ENCODE results near the gene CHRNB4. TPM values are rescaled to one million over a fixed set of nuclear protein-coding genes. Genes with fewer than 3 reads are reported as not detected.

Gene CHRNB4
- total RNA-seq, 1 experiment from 2014 or later = not detected

DNA sequence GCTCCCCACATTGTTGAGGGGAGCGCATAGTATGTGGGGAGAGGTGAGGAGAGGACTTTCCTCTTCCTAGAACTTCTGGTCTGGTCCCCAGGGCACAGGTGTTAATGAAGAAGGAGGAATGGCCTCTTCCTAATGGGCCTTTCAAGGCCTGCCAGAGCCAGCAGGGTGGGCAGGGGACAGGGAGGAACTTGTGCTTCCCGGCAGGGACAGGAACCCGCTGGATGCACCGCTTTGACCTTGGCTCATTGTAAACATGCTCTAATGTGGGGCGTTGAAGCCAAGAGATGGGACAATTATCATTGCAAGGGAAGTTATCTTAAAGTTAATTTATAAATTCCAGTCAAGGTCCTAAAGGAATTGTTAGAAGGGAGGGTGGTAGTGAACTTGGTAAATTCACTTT is 21.0 kb upstream of the CHRNB4 start:
- no peaks in the 10 kb centered on the region for H3K9me3 ChIP-seq (ENCODE audit: low read length)
- H3K79me2 ChIP-seq (ENCODE audit: low read length) = no peaks in the 10 kb centered on the region
- H3K4me2 ChIP-seq (ENCODE audit: low read depth, low read length, poor library complexity, severe bottlenecking) = no peak overlapping the region
- no peaks in the 10 kb centered on the region for H3K36me3 ChIP-seq (ENCODE audit: insufficient read depth, low read length)
- H3K9me2 ChIP-seq (replicated peaks; ENCODE audit: insufficient read depth, low read length) = no peaks in the 10 kb centered on the region
- H3K4me3 ChIP-seq (ENCODE audit: low read length) = no peak overlapping the region
- H2AFZ ChIP-seq (ENCODE audit: low read length) = no peak overlapping the region
- H3K9ac ChIP-seq (ENCODE audit: low read length) = no peak overlapping the region
- H3K27ac ChIP-seq (ENCODE audit: low read length) = no peak overlapping the region
- no peak for DNase-seq
- H3K27me3 ChIP-seq (ENCODE audit: low read length) = no peaks in the 10 kb centered on the region
- H4K20me1 ChIP-seq (ENCODE audit: insufficient read depth, low read depth, low read length) = no peaks in the 10 kb centered on the region
- H3K4me1 ChIP-seq (ENCODE audit: low read length) = peaks cover 16% of the 10 kb centered on the region

DNA sequence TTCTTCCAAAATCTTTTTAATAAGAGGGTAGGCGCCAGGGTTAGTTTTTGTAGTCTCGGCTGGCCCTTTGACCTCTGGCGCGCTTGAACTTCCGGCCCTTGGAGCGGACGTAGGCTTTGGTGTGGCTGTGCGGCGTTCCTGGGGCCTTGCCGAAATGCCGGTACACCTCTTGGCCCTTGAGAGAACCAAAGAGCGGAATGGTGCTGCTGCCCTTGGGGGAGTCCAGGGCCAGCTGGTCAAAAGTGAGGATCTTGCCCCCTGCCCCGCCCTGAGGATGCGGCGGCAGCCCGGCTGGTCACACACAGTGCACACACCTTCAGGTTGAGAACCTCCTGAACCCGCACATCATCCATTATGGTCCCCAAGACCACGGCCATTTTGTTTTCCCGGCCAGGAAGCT is 20.0 kb upstream of the CHRNB4 start:
- Histone ChIP-seq H3K4me1 (ENCODE audit: low read length) (peaks cover 16% of the 10 kb centered on the region), H3K9me2 (replicated peaks; ENCODE audit: insufficient read depth, low read length) (no peaks in the 10 kb centered on the region), H2AFZ (ENCODE audit: low read length) (no peak overlapping the region), H3K36me3 (ENCODE audit: insufficient read depth, low read length) (no peaks in the 10 kb centered on the region), H3K27ac (ENCODE audit: low read length) (no peak overlapping the region), H3K4me3 (ENCODE audit: low read length) (no peak overlapping the region), H3K27me3 (ENCODE audit: low read length) (no peaks in the 10 kb centered on the region), H3K79me2 (ENCODE audit: low read length) (no peaks in the 10 kb centered on the region), H3K4me2 (ENCODE audit: low read depth, low read length, poor library complexity, severe bottlenecking) (no peak overlapping the region), H4K20me1 (ENCODE audit: insufficient read depth, low read depth, low read length) (no peaks in the 10 kb centered on the region), H3K9ac (ENCODE audit: low read length) (no peak overlapping the region), H3K9me3 (ENCODE audit: low read length) (no peaks in the 10 kb centered on the region)
- DNase-seq = no peak

DNA sequence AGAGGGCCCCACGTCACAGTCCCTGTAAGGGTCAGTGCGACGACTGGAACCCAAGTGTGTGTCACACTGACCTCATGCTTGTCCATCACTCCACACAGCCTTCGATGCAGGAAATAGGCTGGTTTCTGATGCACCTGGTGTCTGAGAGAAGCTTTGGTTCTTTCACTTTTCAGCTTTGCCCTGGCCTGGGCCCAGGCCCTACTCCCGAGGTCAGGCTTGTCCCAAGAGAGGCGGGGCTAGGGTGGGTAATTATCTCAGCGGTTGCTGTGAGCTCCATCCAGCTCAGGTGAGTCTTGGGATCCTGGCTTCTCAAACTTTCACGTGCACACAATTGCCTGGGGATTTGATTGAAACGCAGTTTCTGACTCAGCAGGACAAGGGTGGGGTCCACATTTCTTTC is 19.6 kb upstream of the CHRNB4 start:
- no peaks in the 10 kb centered on the region for H3K9me2 ChIP-seq (replicated peaks; ENCODE audit: insufficient read depth, low read length)
- H3K4me3 ChIP-seq (ENCODE audit: low read length) = no peak overlapping the region
- H4K20me1 ChIP-seq (ENCODE audit: insufficient read depth, low read depth, low read length) = no peaks in the 10 kb centered on the region
- no peak overlapping the region for H3K9ac ChIP-seq (ENCODE audit: low read length)
- H3K27me3 ChIP-seq (ENCODE audit: low read length) = no peaks in the 10 kb centered on the region
- no peak overlapping the region for H3K4me2 ChIP-seq (ENCODE audit: low read depth, low read length, poor library complexity, severe bottlenecking)
- H3K9me3 ChIP-seq (ENCODE audit: low read length) = no peaks in the 10 kb centered on the region
- no peak overlapping the region for H3K27ac ChIP-seq (ENCODE audit: low read length)
- no peaks in the 10 kb centered on the region for H3K79me2 ChIP-seq (ENCODE audit: low read length)
- no peak for DNase-seq
- peaks cover 16% of the 10 kb centered on the region for H3K4me1 ChIP-seq (ENCODE audit: low read length)
- no peaks in the 10 kb centered on the region for H3K36me3 ChIP-seq (ENCODE audit: insufficient read depth, low read length)
- H2AFZ ChIP-seq (ENCODE audit: low read length) = no peak overlapping the region

DNA sequence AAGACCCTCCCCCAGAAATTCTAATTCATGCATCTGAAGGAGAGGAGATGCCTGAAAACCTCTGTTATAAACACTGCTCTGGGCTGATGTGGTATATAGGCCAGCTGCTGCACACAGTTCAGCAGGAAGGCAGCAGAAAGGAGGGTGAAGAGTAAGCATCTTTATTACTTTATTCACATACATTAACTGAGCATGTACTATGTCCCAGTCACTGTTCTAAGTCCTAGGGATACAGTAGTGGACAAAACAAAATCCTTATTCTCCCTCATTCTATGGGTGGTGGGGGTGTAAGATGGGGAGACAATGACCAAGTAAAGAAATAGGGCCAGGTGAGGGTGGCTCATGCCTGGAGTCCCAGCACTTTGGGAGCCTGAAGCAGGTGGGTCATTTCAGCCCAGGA is 17.8 kb upstream of the CHRNB4 start:
- H3K4me1 ChIP-seq (ENCODE audit: low read length) = peaks cover 4% of the 10 kb centered on the region
- no peak overlapping the region for H2AFZ ChIP-seq (ENCODE audit: low read length)
- H3K27me3 ChIP-seq (ENCODE audit: low read length) = no peaks in the 10 kb centered on the region
- no peaks in the 10 kb centered on the region for H3K9me2 ChIP-seq (replicated peaks; ENCODE audit: insufficient read depth, low read length)
- H3K4me2 ChIP-seq (ENCODE audit: low read depth, low read length, poor library complexity, severe bottlenecking) = no peak overlapping the region
- H3K9me3 ChIP-seq (ENCODE audit: low read length) = no peaks in the 10 kb centered on the region
- no peak overlapping the region for H3K27ac ChIP-seq (ENCODE audit: low read length)
- H3K9ac ChIP-seq (ENCODE audit: low read length) = no peak overlapping the region
- no peak for DNase-seq
- no peaks in the 10 kb centered on the region for H4K20me1 ChIP-seq (ENCODE audit: insufficient read depth, low read depth, low read length)
- no peak overlapping the region for H3K4me3 ChIP-seq (ENCODE audit: low read length)
- no peaks in the 10 kb centered on the region for H3K79me2 ChIP-seq (ENCODE audit: low read length)
- no peaks in the 10 kb centered on the region for H3K36me3 ChIP-seq (ENCODE audit: insufficient read depth, low read length)

DNA sequence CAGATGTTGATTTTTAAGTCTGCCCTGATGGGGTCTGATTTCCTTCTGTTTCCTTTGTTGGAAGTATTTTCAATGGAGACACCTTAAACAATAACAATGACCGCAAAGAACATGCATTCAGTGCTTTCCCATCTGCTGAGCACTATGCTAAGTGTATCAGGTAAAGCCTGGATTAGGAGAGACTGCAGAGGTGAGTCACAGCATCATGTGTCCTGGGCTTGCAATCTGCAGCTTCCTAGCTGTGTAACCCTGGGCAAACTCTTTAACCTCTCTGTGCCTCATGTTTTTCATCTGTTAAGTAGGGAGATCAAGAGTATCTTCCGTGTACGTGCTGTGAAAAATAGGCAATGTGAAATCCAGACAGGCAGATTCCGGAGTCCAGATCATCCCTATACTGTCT is 13.3 kb upstream of the CHRNB4 start:
- no peak overlapping the region for H3K27ac ChIP-seq (ENCODE audit: low read length)
- no peak overlapping the region for H3K9ac ChIP-seq (ENCODE audit: low read length)
- no peak overlapping the region for H2AFZ ChIP-seq (ENCODE audit: low read length)
- H3K4me1 ChIP-seq (ENCODE audit: low read length) = no peaks in the 10 kb centered on the region
- no peaks in the 10 kb centered on the region for H3K79me2 ChIP-seq (ENCODE audit: low read length)
- DNase-seq = no peak
- no peak overlapping the region for H3K4me3 ChIP-seq (ENCODE audit: low read length)
- H4K20me1 ChIP-seq (ENCODE audit: insufficient read depth, low read depth, low read length) = no peaks in the 10 kb centered on the region
- H3K9me2 ChIP-seq (replicated peaks; ENCODE audit: insufficient read depth, low read length) = no peaks in the 10 kb centered on the region
- no peaks in the 10 kb centered on the region for H3K9me3 ChIP-seq (ENCODE audit: low read length)
- H3K27me3 ChIP-seq (ENCODE audit: low read length) = no peaks in the 10 kb centered on the region
- H3K4me2 ChIP-seq (ENCODE audit: low read depth, low read length, poor library complexity, severe bottlenecking) = no peak overlapping the region
- H3K36me3 ChIP-seq (ENCODE audit: insufficient read depth, low read length) = no peaks in the 10 kb centered on the region

DNA sequence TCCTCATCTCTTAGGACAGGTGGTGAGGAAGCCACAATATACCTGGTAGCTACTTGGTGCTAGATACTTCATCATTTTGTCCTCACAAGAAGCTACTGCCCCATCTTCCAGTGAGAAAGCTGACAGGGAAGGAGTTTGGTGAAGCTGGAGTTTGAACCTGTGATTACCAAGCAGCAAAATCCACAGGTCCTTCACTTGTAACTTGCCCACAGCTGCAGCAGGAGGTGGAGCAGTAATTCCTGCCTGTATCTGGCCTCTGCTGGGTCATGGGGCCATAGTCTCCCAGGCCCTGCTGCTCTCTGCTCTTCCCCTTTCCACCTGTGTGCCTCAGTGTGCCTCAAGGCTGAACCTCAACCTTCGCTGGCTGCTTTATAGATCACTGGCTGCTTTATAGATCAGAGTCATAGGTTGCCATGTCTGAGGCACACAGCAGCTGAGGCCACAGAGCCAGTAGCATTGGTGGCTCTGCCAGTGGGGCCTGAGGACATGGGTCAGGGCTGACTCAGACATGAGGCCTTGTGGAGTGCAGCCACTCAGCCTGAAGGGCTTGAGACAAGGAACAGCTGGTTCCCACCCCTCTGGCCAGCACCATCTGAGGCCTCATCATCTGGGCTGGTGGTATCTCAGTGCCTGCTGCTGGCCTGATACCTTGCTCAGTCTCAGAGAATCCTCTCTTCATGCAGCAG is 11.1 kb upstream of the CHRNB4 start:
- H3K9ac ChIP-seq (ENCODE audit: low read length) = no peak overlapping the region
- no peak overlapping the region for H3K4me3 ChIP-seq (ENCODE audit: low read length)
- no peaks in the 10 kb centered on the region for H3K4me1 ChIP-seq (ENCODE audit: low read length)
- H3K27ac ChIP-seq (ENCODE audit: low read length) = no peak overlapping the region
- no peaks in the 10 kb centered on the region for H3K79me2 ChIP-seq (ENCODE audit: low read length)
- no peak for DNase-seq
- H3K36me3 ChIP-seq (ENCODE audit: insufficient read depth, low read length) = no peaks in the 10 kb centered on the region
- H3K27me3 ChIP-seq (ENCODE audit: low read length) = no peaks in the 10 kb centered on the region
- no peak overlapping the region for H3K4me2 ChIP-seq (ENCODE audit: low read depth, low read length, poor library complexity, severe bottlenecking)
- H3K9me3 ChIP-seq (ENCODE audit: low read length) = no peaks in the 10 kb centered on the region
- H4K20me1 ChIP-seq (ENCODE audit: insufficient read depth, low read depth, low read length) = no peaks in the 10 kb centered on the region
- no peak overlapping the region for H2AFZ ChIP-seq (ENCODE audit: low read length)
- no peaks in the 10 kb centered on the region for H3K9me2 ChIP-seq (replicated peaks; ENCODE audit: insufficient read depth, low read length)

DNA sequence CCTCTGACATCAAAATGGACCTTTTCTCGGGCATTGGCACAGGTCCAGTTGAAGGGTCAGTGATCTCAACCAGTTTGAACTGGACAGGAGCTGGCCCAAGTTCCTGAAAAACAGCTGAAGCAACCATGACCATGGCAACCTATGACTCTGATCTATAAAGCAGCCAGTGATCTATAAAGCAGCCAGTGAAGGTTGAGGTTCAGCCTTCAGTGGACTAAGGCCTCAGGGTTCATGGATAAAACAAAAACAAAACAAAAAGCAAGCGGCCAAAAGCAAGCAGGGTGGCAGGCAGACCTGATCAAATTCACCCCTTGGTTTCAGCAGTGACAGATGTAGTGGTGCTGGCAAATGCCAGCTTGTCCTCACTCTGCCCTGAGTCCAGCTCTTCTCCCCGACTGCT is 10.0 kb upstream of the CHRNB4 start:
- Histone ChIP-seq H3K9me2 (replicated peaks; ENCODE audit: insufficient read depth, low read length) (no peaks in the 10 kb centered on the region), H3K4me2 (ENCODE audit: low read depth, low read length, poor library complexity, severe bottlenecking) (no peak overlapping the region), H2AFZ (ENCODE audit: low read length) (no peak overlapping the region), H3K4me1 (ENCODE audit: low read length) (no peaks in the 10 kb centered on the region), H3K27me3 (ENCODE audit: low read length) (no peaks in the 10 kb centered on the region), H3K9me3 (ENCODE audit: low read length) (no peaks in the 10 kb centered on the region), H3K27ac (ENCODE audit: low read length) (no peak overlapping the region), H3K36me3 (ENCODE audit: insufficient read depth, low read length) (no peaks in the 10 kb centered on the region), H3K9ac (ENCODE audit: low read length) (no peak overlapping the region), H3K79me2 (ENCODE audit: low read length) (no peaks in the 10 kb centered on the region), H4K20me1 (ENCODE audit: insufficient read depth, low read depth, low read length) (no peaks in the 10 kb centered on the region), H3K4me3 (ENCODE audit: low read length) (no peak overlapping the region)
- DNase-seq = no peak

DNA sequence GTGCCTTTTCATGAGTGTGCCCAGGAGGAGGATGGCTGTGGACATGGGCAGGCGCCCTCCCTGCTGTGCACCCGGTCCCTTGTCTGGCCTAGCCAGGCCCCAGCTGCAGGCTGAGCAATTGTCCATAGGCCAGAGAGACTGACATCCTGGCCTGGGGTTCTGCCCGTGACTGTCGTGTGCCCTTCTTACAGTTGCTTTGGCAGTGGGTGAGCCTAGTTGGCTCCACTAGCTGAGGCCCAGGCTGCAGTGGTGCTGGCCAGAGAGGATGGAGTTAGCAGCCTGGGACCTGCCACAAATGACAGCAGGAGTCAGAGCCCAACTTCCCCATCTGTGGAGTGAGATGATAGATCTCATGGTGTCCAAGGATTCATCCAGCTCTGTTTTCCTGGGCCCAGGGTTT is 9.0 kb upstream of the CHRNB4 start:
- no peaks in the 10 kb centered on the region for H3K36me3 ChIP-seq (ENCODE audit: insufficient read depth, low read length)
- no peaks in the 10 kb centered on the region for H3K9me2 ChIP-seq (replicated peaks; ENCODE audit: insufficient read depth, low read length)
- H3K4me1 ChIP-seq (ENCODE audit: low read length) = no peaks in the 10 kb centered on the region
- H3K4me3 ChIP-seq (ENCODE audit: low read length) = no peak overlapping the region
- no peaks in the 10 kb centered on the region for H3K79me2 ChIP-seq (ENCODE audit: low read length)
- H3K9me3 ChIP-seq (ENCODE audit: low read length) = no peaks in the 10 kb centered on the region
- H3K9ac ChIP-seq (ENCODE audit: low read length) = no peak overlapping the region
- no peak overlapping the region for H2AFZ ChIP-seq (ENCODE audit: low read length)
- no peak overlapping the region for H3K4me2 ChIP-seq (ENCODE audit: low read depth, low read length, poor library complexity, severe bottlenecking)
- H4K20me1 ChIP-seq (ENCODE audit: insufficient read depth, low read depth, low read length) = no peaks in the 10 kb centered on the region
- H3K27ac ChIP-seq (ENCODE audit: low read length) = no peak overlapping the region
- H3K27me3 ChIP-seq (ENCODE audit: low read length) = no peaks in the 10 kb centered on the region
- no peak for DNase-seq

DNA sequence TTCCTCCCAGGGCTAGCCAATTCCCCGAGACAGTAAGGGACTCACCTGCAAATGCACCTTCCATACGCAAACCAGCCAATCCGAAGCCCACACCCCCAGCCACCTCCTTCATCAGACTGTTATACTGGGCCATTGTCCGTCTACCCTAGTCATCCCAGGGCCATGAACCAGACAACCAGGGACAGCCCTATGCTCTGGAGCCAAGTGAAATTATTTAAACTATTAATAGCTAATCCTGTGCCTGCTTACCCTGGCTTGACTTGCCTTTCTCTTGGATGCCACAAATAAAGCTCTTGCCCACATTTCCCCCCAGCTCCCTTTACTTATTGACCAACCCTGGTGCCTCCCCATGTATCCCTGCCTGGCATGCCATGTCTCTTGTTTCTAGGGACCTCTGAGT is 4.0 kb upstream of the CHRNB4 start:
- no peaks in the 10 kb centered on the region for H3K79me2 ChIP-seq (ENCODE audit: low read length)
- no peaks in the 10 kb centered on the region for H3K4me1 ChIP-seq (ENCODE audit: low read length)

More for the DNA sequence above, 4.0 kb upstream of the CHRNB4 start:
- Histone ChIP-seq H3K4me3 (ENCODE audit: low read length) (no peak overlapping the region), H3K27me3 (ENCODE audit: low read length) (no peaks in the 10 kb centered on the region), H3K9me2 (replicated peaks; ENCODE audit: insufficient read depth, low read length) (no peaks in the 10 kb centered on the region), H3K36me3 (ENCODE audit: insufficient read depth, low read length) (no peaks in the 10 kb centered on the region), H3K4me2 (ENCODE audit: low read depth, low read length, poor library complexity, severe bottlenecking) (no peak overlapping the region), H3K9me3 (ENCODE audit: low read length) (no peaks in the 10 kb centered on the region), H3K27ac (ENCODE audit: low read length) (no peak overlapping the region), H3K9ac (ENCODE audit: low read length) (no peak overlapping the region), H2AFZ (ENCODE audit: low read length) (no peak overlapping the region), H4K20me1 (ENCODE audit: insufficient read depth, low read depth, low read length) (no peaks in the 10 kb centered on the region)
- no peak for DNase-seq
